NCI-H1092 treated with DMSO at 0.1 percent for 48 hours (cell line): ENCODE data around the gene MOGAT1.
A peak's percentile ranks its signal among the peaks of the same experiment; 100 is the strongest.

Experiments
- DNase-seq: peaks from one replicate; lab custom pipeline; 2025; lab: John Stamatoyannopoulos, UW

MOGAT1 gene

GRCh38 chr2:222671259-222672067, at the start of gene MOGAT1:
Gene MOGAT1 (plus strand): TSS chr2:222671658. CDS start chr2:222671786, 128 bp downstream.
- peak; percentile 28 for DNase-seq

DNA sequence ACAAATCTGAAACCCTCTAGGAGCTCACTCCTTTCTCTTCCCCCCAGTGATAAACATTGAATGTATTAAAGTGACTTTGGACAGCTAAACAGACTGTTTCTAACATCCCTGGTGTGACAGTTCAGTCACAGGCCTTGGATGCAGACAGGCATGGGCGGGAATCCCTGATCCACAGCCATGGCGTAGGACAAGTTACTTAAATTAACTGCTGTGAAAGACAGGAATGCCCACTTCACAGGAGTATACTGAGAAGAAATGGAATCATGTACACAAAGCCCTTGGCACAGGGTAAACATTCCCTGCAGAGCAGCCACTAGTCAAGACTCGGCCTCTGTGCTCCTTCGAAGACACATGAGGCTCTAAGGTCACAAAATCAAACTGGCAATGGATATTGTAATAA, 49.6 kb upstream of the MOGAT1 start:
- DNase-seq: no peak

GRCh38 chr2:222622910-222623309, 48.5 kb upstream of the MOGAT1 start:
- no peak for DNase-seq

- no peak for DNase-seq
Observed at GRCh38 chr2:222623756-222624309, 47.6 kb upstream of the MOGAT1 start.

- DNase-seq: no peak
Observed at GRCh38 chr2:222627764-222628163, 43.7 kb upstream of the MOGAT1 start.

DNA sequence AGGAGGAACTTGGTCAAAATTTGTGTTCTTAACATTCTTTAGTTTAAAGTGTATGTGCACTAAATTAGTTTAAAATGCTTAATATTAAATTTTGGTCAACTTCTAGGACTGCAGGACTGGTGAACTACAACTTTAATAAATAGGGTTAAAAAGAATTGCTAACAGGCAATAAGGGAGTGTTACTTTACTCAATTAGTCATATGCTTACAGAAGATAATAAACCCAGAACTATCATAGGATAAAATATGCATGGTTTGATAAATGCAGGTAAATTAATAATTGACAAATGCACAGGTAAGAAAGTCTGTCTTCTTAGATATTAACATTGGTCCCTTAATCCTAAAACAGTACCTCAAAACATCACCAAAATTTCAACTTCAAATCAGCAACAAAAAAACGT, 36.2 kb upstream of the MOGAT1 start:
- no peak for DNase-seq

GRCh38 chr2:222637067-222637466, 34.4 kb upstream of the MOGAT1 start:
- no peak for DNase-seq

DNA sequence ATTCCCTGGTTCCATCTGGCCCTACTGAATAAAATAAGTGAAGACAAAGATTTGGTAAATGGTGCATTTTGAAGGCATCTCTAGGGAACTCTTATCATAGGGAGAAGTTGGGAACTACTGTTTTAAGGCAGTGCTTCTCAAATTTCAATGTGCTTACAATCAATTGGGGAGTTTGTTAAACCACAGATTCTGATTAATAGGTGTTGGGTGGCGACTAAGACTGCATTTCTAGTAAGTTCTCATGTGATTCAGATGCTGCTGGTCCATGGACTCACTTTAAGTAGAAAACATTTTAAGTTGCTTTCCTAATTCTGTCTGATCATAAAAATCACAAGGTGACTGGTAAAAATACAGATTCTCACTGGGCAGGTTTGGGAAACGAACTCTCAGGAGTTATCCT, 30.1 kb upstream of the MOGAT1 start:
- no peak for DNase-seq

- no peak for DNase-seq
Observed at GRCh38 chr2:222643134-222643533, 28.3 kb upstream of the MOGAT1 start.

GRCh38 chr2:222646008-222646407, 25.4 kb upstream of the MOGAT1 start:
- no peak for DNase-seq

- no peak for DNase-seq
Observed at GRCh38 chr2:222649801-222650200, 21.7 kb upstream of the MOGAT1 start.

DNA sequence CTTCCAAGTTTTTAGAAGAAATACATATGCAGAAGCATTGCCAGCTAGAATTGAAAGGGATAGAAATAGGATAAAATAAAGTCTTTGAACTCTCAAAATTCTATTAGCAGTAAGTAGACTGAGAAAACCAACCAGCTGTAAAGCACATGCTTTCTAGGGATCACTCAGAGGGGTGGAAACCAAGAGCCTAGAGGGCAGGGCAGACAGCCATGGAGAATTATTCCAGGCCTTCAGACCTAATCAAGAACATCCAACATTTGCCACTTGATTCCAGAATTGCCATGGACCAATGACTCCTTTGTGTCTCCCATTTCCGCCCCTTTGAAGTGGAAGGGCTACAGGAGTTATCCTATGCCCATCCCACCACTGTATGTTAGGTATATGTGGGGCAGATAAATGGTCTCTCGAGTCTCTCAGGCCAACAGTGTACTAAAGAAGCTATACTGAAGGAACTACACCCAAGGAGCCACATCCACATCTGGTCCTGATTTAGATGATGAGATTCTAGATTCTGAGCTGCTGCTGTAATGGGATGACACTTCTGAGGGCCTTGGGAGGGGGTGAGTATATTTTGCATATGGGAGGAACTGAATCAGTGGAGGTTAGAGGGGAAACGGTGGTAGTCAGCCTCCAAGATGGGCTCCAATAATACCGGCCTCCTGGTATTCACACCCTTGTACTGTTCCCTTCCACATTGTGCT, 19.6 kb upstream of the MOGAT1 start:
- no peak for DNase-seq

DNA sequence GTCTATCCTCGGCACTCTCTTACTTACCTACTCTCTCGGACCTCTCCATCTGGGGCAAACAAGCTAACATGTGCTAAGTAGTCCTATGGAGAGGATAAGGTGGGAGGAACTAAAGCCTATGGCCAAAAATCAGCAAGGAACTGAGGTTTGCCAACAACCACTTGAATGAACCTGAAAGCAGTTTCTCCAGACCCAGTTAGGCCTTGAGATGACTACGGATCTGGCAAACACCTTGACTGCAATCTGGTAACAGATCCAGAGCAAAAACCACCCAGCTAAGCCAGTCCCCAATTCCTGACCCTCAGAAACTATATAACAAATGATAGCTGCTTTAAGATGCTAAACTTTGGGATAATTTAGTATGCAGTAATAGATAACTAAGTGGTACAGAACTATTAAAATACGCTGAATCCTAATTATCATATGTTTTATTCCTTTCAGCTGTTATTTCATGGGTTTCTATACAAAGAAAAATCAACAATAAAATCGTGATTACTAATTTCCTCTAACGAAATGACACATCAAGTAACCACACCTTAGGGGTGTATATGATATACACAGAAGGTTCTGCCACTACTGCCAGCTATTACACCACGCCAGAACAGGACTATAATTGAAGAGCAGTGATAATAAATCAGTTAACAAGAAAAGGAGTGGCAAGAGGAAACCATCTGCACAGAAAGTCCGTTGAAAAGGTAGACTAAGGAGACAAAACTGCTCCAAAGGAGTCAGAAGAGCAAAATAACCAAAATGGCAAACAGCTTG, 18.8 kb upstream of the MOGAT1 start:
- DNase-seq: no peak

- DNase-seq: no peak
Observed at GRCh38 chr2:222653280-222653679, 18.2 kb upstream of the MOGAT1 start.

- DNase-seq: peak; percentile 96
Observed at GRCh38 chr2:222655787-222656525, 15.5 kb upstream of the MOGAT1 start, which contains the start of gene FARSB. Gene FARSB (minus strand): TSS chr2:222656092. CDS start chr2:222656073, 19 bp downstream.

DNA sequence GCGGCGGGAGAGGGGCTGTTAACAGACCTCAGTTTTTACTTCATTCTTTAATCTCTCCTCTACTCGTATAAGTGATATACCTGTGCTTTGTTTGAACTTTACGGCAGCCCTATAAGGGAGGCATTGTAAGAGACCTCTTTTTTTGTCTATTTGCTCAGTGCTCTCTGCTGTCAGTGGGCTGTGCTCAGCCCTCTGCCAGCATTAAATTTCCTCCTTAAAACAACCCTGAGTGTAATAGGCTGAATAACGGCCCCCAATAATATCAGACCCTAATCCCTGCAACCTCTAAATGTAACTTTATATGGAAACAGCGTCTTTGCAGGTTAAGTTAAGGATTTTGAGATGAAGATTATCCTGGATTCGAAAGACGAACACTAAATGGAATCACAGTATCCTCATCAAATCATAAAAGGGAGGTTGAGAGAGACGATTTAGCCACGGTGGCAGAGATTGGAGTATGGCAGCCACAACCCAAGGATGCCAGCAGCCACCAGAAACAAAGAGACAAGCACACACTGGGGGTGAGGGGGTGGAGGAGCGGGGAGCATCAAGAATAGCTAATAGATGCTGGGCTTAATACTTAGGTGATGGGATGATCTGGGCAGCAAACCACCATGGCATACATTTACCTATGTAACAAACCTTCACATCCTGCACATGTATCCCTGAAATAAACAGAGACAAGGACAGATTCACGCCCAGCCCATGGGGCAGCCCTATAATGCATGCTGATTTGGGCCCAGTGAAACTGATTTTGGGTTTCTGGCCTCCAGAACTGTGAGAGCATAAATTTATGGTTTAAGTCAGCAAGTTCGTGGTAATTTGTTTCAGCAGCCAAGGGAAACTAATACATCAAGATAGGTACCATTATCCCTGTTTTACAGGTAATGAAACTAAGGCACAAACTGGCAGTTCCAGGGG, 14.7 kb upstream of the MOGAT1 start:
- DNase-seq: no peak

DNA sequence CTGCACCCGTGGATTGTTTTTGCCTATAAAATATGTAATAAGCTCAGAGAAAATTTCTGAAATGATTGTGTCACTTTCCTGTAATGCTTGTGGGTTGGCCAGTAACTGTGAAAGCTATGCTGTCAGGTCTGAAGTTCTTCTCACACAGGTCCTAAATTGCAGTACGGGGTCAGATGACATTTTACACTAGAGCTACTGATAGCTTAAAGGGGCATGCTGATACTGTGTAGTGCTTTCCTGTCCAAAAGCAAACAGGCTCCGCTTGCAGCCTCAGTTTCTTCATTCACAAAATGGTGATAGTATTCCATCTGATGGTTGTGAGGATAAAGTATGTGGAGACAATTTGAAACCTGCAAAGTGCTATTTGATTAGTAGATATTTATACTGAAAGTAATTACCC, 8.0 kb upstream of the MOGAT1 start:
- no peak for DNase-seq

DNA sequence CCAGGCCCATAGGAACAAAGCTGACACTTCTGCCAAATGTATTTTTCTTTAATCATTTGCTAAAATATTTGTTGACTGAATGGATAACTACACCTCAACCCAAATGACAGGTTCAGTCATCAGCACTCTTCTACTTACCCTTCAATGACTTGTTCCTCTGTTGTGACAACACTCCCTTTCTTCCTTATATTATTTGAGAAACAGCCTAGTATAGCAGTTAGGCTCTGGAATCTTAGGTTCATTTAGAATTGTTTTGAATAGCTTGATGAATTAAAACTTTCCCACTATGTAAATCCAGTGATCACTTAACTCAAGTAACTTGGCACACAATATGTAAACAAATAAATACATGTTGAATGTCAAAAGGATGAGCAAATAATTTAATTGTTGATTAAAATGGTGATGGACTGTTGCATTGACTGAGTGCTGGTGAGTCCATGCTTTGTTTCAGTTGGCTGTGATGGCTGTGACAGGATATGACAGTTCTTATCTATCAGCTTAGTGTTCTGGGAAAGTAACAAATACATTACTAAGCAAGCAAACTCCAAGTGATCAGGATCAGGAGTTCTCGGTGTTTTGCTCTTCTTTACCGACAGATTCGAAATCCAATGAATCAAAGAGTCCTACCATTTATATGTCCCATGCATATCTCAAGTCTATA, 2.8 kb upstream of the MOGAT1 start:
- DNase-seq: no peak

- no peak for DNase-seq
Observed at GRCh38 chr2:222669353-222669752, 2.1 kb upstream of the MOGAT1 start.
